Esophagus muscularis mucosa (tissue), 4 donors: ENCODE data around the gene PNCK. TPM values are rescaled to one million over a fixed set of nuclear protein-coding genes. Genes with fewer than 3 reads are reported as not detected.

Experiments used
- DNase-seq: peaks from one replicate; pipeline ENCODE4 v3.0.0-alpha.2; 2017; ENCODE audit errors: extremely low spot score
- H3K27ac ChIP-seq, 4 donors: fragments of 200-600 bp; sonication (generic); replicated peaks in 1 of 4; 1 replicate in 3 of 4; 2 replicates in 1 of 4; pipeline ENCODE4 v1.5.1; 2016 to 2019; ENCODE audit warnings: mild to moderate bottlenecking in 1 of 4
- H3K27me3 ChIP-seq, 4 donors: fragments of 200-600 bp; sonication (generic); one replicate each; pipeline versions ENCODE4 v1.5.1 to v1.6.0; 2016 to 2019
- H3K36me3 ChIP-seq, 4 donors: fragments of 200-600 bp; sonication (generic); one replicate each; pipeline ENCODE4 v1.5.1; 2016 to 2019
- H3K4me1 ChIP-seq, 4 donors: fragments of 200-600 bp; sonication (generic); one replicate each; pipeline ENCODE4 v1.5.1; 2016 to 2019
- H3K4me3 ChIP-seq, 4 donors: fragments of 200-600 bp; sonication (generic); 1 replicate in 2 of 4; 2 replicates in 2 of 4; pipeline ENCODE4 v1.5.1; 2016 to 2019; ENCODE audit warnings: mild to moderate bottlenecking in 4 of 4, moderate library complexity in 1 of 4
- H3K9me3 ChIP-seq, 4 donors: fragments of 200-600 bp; sonication (generic); 1 replicate in 3 of 4; 2 replicates in 1 of 4; pipeline ENCODE4 v1.5.1; 2016 to 2019
- EP300 ChIP-seq: sonication (generic); formaldehyde crosslinking; IDR thresholded peaks from one replicate; pipeline ENCODE4 v1.6.1; 2017; ENCODE audit warnings: antibody characterized with exemption
- POLR2A ChIP-seq: fragments of 450-650 bp; IDR thresholded peaks from one replicate; pipeline ENCODE4 v1.6.1; 2017; ENCODE audit warnings: antibody characterized with exemption, moderate library complexity, mild to moderate bottlenecking, low read depth
- POLR2AphosphoS5 ChIP-seq, 2 donors: sonication (generic); formaldehyde crosslinking; IDR thresholded peaks; one replicate each; pipeline ENCODE4 v1.6.1; 2017; ENCODE audit warnings: antibody characterized with exemption in 2 of 2
- WGBS: methylation state at CpG from one replicate; pipeline ENCODE4 v1.1.5; 2018; 5-methylcytosine and 5-hydroxymethylcytosine counted together
- intact Hi-C: fragments of 100-400 bp; cut with DNase I; formaldehyde crosslinking; loops from one replicate; pipeline ENCODE4 v1.15.1; 2023
- total RNA-seq, 4 donors: library from RNA; depleted of rRNA; stranded (reverse); fragments of >200 nt; gene quantifications; one replicate each; pipeline versions ENCODE4 v1.1.0 to v1.2.1, GENCODE V29; 2016
- TF ChIP-seq, protein P1 (sequence below), 3 experiments: fragments of 200-600 bp in 2 of 3; fragments of 450-650 bp in 1 of 3; sonication (generic) in 2 of 3; IDR thresholded peaks; one replicate each; pipeline ENCODE4 v1.5.1; 2017 to 2019; ENCODE audit warnings: antibody characterized with exemption in 3 of 3, mild to moderate bottlenecking in 2 of 3, moderate library complexity in 1 of 3

Gene PNCK
- total RNA-seq, 4 donors from 2014 or later, result 20.5 to 67.8 (median 26.0) TPM

DNA sequence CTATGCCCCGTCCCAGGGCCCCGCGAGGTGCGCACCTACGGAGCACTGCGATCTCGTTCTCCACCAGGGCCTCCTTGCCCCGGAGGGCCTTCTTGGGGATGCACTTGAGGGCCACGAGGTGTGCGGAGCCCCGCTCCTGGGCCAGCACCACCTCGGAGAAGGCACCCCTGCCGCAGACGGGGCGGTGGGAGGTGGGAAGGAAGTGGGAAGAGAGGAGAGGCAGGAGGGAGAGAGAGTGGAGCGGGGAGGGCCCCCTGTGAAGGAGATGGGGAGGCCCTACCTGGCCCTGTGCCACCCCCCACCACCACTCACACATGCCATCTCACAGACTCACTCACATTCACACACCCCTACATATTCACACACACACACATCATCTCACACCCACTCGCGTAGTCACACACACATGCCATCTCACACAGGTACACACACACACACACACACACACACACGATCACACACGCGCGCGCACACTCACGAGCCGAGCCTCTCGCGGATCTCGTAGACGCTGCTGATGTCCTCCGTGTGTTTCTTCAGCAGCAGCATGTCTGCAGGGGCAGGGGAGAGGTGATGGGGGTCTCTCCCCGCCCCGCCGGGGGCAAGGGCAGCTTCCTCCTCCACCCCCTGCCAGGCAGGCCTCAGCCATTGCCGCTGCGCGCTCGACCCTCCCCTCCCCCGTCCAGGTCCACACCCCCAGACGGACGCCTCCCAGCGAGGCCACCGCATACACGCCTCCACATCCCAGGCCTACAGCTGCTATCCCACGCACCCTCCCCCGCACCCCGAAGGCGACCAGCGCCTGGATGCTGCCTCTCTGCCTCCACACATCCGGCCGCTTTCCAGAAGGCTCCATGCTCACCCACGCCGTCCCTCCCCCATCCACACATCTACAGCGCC is 834 bp downstream of the PNCK start:
- peak overlapping the region; percentile 40 to 52 (median 45) for H3K4me3 ChIP-seq
- H3K27ac ChIP-seq, result peak overlapping the region; percentile 45 to 72 (median 70)
- no peaks in the 10 kb centered on the region for H3K9me3 ChIP-seq
- no peak for DNase-seq
- TF ChIP-seq POLR2AphosphoS5 (IDR thresholded peaks at IDR 0.05) (no peak), EP300 (no peak), POLR2A (no peak)
- TF ChIP-seq, protein P1, sequence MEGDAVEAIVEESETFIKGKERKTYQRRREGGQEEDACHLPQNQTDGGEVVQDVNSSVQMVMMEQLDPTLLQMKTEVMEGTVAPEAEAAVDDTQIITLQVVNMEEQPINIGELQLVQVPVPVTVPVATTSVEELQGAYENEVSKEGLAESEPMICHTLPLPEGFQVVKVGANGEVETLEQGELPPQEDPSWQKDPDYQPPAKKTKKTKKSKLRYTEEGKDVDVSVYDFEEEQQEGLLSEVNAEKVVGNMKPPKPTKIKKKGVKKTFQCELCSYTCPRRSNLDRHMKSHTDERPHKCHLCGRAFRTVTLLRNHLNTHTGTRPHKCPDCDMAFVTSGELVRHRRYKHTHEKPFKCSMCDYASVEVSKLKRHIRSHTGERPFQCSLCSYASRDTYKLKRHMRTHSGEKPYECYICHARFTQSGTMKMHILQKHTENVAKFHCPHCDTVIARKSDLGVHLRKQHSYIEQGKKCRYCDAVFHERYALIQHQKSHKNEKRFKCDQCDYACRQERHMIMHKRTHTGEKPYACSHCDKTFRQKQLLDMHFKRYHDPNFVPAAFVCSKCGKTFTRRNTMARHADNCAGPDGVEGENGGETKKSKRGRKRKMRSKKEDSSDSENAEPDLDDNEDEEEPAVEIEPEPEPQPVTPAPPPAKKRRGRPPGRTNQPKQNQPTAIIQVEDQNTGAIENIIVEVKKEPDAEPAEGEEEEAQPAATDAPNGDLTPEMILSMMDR (IDR thresholded peaks at IDR 0.05), result no peak
- 73% methylated on average over 30 of the region's 53 CpGs for WGBS
- H3K36me3 ChIP-seq, result no peaks in the 10 kb centered on the region
- intact Hi-C loops, result no loop called here
- peaks cover 0 to 29% (median 7%) of the 10 kb centered on the region in 4 donors for H3K4me1 ChIP-seq
- H3K27me3 ChIP-seq, result peaks cover 0 to 14% (median 2%) of the 10 kb centered on the region in 4 donors

DNA sequence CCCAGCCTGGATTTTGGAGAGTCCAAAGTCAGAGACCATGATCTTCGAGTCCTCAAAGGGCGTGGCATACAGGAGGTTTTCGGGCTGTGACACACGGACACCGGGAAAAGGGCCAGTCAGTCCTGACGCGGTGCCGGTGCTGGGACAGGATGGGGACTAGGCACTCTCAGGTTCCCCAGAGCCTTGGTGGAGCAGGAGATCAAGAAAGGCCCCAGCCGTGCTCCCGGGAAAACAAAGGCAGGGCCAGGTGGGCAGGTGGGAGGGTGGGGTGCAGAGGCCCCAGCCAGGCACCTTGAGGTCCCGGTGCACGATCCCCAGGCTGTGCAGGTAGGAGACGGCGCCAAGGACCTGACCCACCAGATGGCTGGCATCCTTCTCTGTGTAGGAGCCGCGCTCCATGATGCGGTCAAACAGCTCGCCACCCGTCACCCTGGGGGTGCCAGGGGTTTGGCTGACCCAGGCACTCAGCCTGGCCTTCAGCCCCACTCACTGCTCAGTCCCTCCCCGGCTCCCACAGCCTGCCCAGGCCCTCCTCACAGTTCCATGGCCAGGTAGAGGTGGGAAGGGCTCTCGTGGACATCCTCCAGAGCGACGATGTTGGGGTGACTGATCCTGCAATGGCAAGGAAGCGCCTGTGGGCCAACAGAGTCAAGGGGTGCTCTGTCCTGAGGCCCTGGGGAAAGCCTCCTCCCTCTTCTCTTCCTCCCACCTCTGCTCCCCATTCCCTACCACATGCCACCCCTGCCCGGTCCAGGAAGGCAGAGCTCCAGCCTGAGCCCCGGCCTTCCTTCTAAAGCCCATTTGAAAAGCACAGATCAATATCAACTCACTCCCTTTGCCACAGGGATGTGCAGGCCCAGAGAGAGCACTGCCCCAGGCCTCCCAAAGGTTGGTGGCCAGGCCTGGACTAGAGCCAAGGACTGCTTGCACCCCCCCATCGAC is 1.8 kb downstream of the PNCK start:
- peaks cover 0 to 14% (median 2%) of the 10 kb centered on the region in 4 donors for H3K27me3 ChIP-seq
- H3K4me1 ChIP-seq, result peaks cover 0 to 29% (median 7%) of the 10 kb centered on the region in 4 donors
- intact Hi-C loops, result no loop called here
- H3K4me3 ChIP-seq, result peak overlapping the region in 1 of 4 donors; percentile 50
- TF ChIP-seq, protein P1 (IDR thresholded peaks at IDR 0.05), result no peak
- TF ChIP-seq EP300 (no peak), POLR2AphosphoS5 (IDR thresholded peaks at IDR 0.05) (no peak), POLR2A (no peak)
- no peaks in the 10 kb centered on the region for H3K36me3 ChIP-seq
- peak overlapping the region; percentile 45 to 72 (median 70) for H3K27ac ChIP-seq
- H3K9me3 ChIP-seq, result no peaks in the 10 kb centered on the region
- no peak for DNase-seq
- 87% methylated on average over 22 of the region's 27 CpGs for WGBS

DNA sequence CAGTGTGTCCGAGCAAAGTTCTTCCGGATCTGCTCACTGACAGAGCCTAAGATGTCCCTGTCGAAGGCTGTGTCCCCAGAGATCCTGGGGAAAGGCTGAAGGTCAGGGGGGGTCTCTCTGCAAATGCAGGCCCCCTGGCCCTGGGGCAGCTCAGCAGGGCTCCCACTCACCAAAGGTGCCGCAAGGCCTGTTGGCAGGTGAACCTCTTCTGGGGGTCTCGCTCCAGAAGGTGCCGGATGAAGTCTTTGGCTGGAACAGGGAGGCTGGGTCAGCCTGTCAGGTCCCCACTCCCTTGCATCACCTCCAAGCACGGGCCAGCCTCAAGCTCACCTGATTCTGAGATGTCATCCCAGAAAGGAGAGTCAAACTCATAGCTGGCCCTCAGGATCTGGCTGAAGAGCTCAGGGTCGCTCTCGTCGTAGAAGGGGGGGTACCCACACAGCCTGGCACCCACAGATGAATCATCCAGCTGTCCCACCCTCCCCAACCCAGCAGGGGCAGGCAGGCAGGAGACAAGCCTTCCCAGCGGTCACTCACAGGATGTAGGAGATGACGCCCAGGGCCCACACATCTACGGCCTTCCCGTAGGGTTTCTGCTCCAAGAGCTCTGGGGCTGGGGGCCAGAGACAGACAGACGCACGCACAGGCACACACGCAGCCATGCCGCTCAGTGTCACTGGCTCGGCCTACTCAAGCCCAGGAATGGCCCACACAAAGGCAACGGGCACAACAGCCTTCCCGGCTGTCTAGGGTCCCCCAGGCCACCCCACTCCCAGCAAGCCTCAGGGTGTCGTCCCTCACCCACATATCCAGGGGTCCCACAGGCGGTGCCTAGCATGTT is 2.6 kb downstream of the PNCK start:
- Histone ChIP-seq H3K4me1 (peaks cover 0 to 29% (median 7%) of the 10 kb centered on the region in 4 donors), H3K36me3 (no peaks in the 10 kb centered on the region), H3K4me3 (no peak overlapping the region), H3K27ac (no peak overlapping the region), H3K27me3 (peaks cover 0 to 14% (median 2%) of the 10 kb centered on the region in 4 donors), H3K9me3 (no peaks in the 10 kb centered on the region)
- DNase-seq, result no peak
- no CpG with 5 or more reads among the region's 23 CpGs for WGBS
- TF ChIP-seq EP300 (no peak), POLR2A (no peak), POLR2AphosphoS5 (IDR thresholded peaks at IDR 0.05) (no peak)
- TF ChIP-seq, protein P1 (IDR thresholded peaks at IDR 0.05), result no peak
- intact Hi-C loops, result no loop called here
